Heart left ventricle (tissue), 16 donors: ENCODE results near the gene ZNF423. TPM values are rescaled to one million over a fixed set of nuclear protein-coding genes. Genes with fewer than 3 reads are reported as not detected.

Experiments used
- ATAC-seq, 4 donors: fragments of 200-7000 bp; cut with Tn5 transposase; one replicate each; pipeline ENCODE4 v1.9.1; 2020 to 2022; ENCODE audit warnings: moderate library complexity in 4 of 4, mild to moderate bottlenecking in 3 of 4, moderate number of reproducible peaks in 1 of 4
- DNase-seq, 5 donors: peaks; one replicate each; pipeline ENCODE4 v3.0.0-alpha.2; 2020
- H3K27ac ChIP-seq, 12 donors: fragments of 200-600 bp; sonication (generic) in 4 of 12; one replicate each; pipeline versions ENCODE4 v1.5.0 to v1.8.0; 2016 to 2022; ENCODE audit warnings: mild to moderate bottlenecking in 2 of 12
- H3K27me3 ChIP-seq, 9 donors: fragments of 200-600 bp; sonication (generic) in 2 of 9; one replicate each; pipeline versions ENCODE4 v1.5.1 to v1.8.0; 2016 to 2022; ENCODE audit warnings: mild to moderate bottlenecking in 3 of 9
- H3K36me3 ChIP-seq, 9 donors: fragments of 200-600 bp; sonication (generic) in 2 of 9; one replicate each; pipeline versions ENCODE4 v1.5.0 to v1.8.0; 2018 to 2022; ENCODE audit warnings: mild to moderate bottlenecking in 2 of 9
- H3K4me1 ChIP-seq, 12 donors: fragments of 200-600 bp; sonication (generic) in 4 of 12; one replicate each; pipeline versions ENCODE4 v1.5.0 to v1.8.0; 2016 to 2022; ENCODE audit warnings: mild to moderate bottlenecking in 3 of 12
- H3K4me3 ChIP-seq, 12 donors: fragments of 200-600 bp; sonication (generic) in 4 of 12; one replicate each; pipeline versions ENCODE4 v1.5.0 to v1.8.0; 2017 to 2022; ENCODE audit warnings: mild to moderate bottlenecking in 9 of 12, moderate library complexity in 4 of 12
- H3K9me3 ChIP-seq, 12 donors: fragments of 200-600 bp; sonication (generic) in 4 of 12; one replicate each; pipeline versions ENCODE4 v1.5.0 to v1.8.0; 2016 to 2022; ENCODE audit warnings: mild to moderate bottlenecking in 1 of 12
- POLR2A ChIP-seq, 2 donors: fragments of 450-650 bp; IDR thresholded peaks; one replicate each; pipeline ENCODE4 v1.6.1; 2017; ENCODE audit warnings: antibody characterized with exemption in 2 of 2, mild to moderate bottlenecking in 2 of 2, moderate library complexity in 2 of 2
- WGBS, 4 donors: extraction: QIAGEN DNeasy Blood & Tissue Kit in 2 of 4; methylation state at CpG; one replicate each; pipeline versions ENCODE4 v1.1.5 to v1.1.7; 2013 to 2018; 5-methylcytosine and 5-hydroxymethylcytosine counted together
- intact Hi-C, 10 donors: fragments of 100-400 bp; cut with DNase I; formaldehyde crosslinking; loops; one replicate each; pipeline versions ENCODE4 v1.11.1 to v1.14.2; 2022
- polyA plus RNA-seq, 2 donors: library from polyadenylated mRNA; stranded (reverse); fragments of 200-250 nt; gene quantifications; one replicate each; pipeline ENCODE4 v1.2.3, GENCODE V29; 2013
- total RNA-seq, 9 donors: library from RNA; depleted of rRNA in 2 of 9; stranded (reverse); fragments of >200 nt in 2 of 9; fragmentation: NEBNext Ultra II Directional in 3 of 9; extraction: Animal tissue kit (Norgen Biotek cat#: 25700) in 3 of 9; gene quantifications; one replicate each; pipeline versions ENCODE4 v1.1.0 to v1.2.4, GENCODE V29; 2016 to 2023
- TF ChIP-seq, protein P1 (sequence below), 12 donors: fragments of 200-600 bp; sonication (generic) in 4 of 12; IDR thresholded peaks; one replicate each; pipeline versions ENCODE4 v1.5.0 to v1.8.0; 2018 to 2022; ENCODE audit warnings: antibody characterized with exemption in 12 of 12, mild to moderate bottlenecking in 5 of 12
- donor health status: ischemic (EF 13 %, LVEDD 7.1; RV severe dilation, severe dysfunction).
- donor health status: healthy with polysubstance abuse.
- donor health status: DM: no; HTN: yes; CAD: no.
- donor health status: DM: no; HTN: no; CAD: no.
- donor health status: ischemic (EF 25% LVEDD 6.9; RV normal size, moderate dysfunction).
- donor health status: ischemic (EF 25% LVEDD 5.7; RV mildly dilated, moderate dysfunction).
- donor health status: healthy.
- donor health status: DM: yes; HTN: yes; CAD: no.
- donor health status: ischemic (EF 35%, LVEDD 5.7; RV mildly dilated, moderate dysfunction).
- donor health status: nonischemic (EF 11% LVEDD 7.7; RV severe dilation, severe dysfunction).
- donor health status: DM: yes; HTN: yes; CAD: no.
- donor health status: PGD.
- donor health status: ischemic (EF 29% LVEDD 5.4; RV normal size, mild dysfunction).
- donor health status: nonischemic (EF 23%, LVEDD 6.1; RV moderate dilation, normal function).

ZNF423 gene
- total and polyA plus RNA-seq, 11 donors = 1.8 to 10.4 (median 5.7) TPM

GRCh38 chr16:49594685-49595498, 261.0 kb downstream of the ZNF423 start:
- ATAC-seq (no peak), DNase-seq (no peak)
- Histone ChIP-seq H3K27me3 (peaks cover 0 to 2% (median 0%) of the 10 kb centered on the region in 9 donors), H3K36me3 (no peaks in the 10 kb centered on the region), H3K9me3 (no peaks in the 10 kb centered on the region), H3K4me1 (peaks cover 0 to 28% (median 11%) of the 10 kb centered on the region in 12 donors), H3K4me3 (no peak overlapping the region), H3K27ac (no peak overlapping the region)
- WGBS, 4 donors = 85 to 93% (median 89%) methylated on average over 12 of the region's 12 CpGs
- intact Hi-C loops = loop anchor here in 9 of 10 donors (5.0 to 10.0 kb wide), 10 partner anchors 38 to 262 kb away; partner anchors contain the start of gene ZNF423 (in 2 of the 9)
- TF ChIP-seq POLR2A (IDR thresholded peaks at IDR 0.05) = no peak
- TF ChIP-seq, protein P1, sequence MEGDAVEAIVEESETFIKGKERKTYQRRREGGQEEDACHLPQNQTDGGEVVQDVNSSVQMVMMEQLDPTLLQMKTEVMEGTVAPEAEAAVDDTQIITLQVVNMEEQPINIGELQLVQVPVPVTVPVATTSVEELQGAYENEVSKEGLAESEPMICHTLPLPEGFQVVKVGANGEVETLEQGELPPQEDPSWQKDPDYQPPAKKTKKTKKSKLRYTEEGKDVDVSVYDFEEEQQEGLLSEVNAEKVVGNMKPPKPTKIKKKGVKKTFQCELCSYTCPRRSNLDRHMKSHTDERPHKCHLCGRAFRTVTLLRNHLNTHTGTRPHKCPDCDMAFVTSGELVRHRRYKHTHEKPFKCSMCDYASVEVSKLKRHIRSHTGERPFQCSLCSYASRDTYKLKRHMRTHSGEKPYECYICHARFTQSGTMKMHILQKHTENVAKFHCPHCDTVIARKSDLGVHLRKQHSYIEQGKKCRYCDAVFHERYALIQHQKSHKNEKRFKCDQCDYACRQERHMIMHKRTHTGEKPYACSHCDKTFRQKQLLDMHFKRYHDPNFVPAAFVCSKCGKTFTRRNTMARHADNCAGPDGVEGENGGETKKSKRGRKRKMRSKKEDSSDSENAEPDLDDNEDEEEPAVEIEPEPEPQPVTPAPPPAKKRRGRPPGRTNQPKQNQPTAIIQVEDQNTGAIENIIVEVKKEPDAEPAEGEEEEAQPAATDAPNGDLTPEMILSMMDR (IDR thresholded peaks at IDR 0.05) = no peak

GRCh38 chr16:49594153-49594552, 261.8 kb downstream of the ZNF423 start:
- Histone ChIP-seq H3K4me3 (no peak overlapping the region), H3K9me3 (no peaks in the 10 kb centered on the region), H3K27ac (no peak overlapping the region), H3K27me3 (peaks cover 0 to 2% (median 0%) of the 10 kb centered on the region in 9 donors), H3K4me1 (peaks cover 0 to 28% (median 11%) of the 10 kb centered on the region in 12 donors), H3K36me3 (no peaks in the 10 kb centered on the region)
- ATAC-seq (no peak), DNase-seq (no peak)
- WGBS, 4 donors = 68 to 94% (median 73%) methylated on average over 2 of the region's 2 CpGs
- intact Hi-C loops = loop anchor here in 8 of 10 donors (5.0 to 10.0 kb wide), 7 partner anchors 37 to 261 kb away; partner anchors contain the start of gene ZNF423 (in 1 of the 8)
- TF ChIP-seq POLR2A (IDR thresholded peaks at IDR 0.05) = no peak
- TF ChIP-seq, protein P1 (IDR thresholded peaks at IDR 0.05) = no peak

DNA sequence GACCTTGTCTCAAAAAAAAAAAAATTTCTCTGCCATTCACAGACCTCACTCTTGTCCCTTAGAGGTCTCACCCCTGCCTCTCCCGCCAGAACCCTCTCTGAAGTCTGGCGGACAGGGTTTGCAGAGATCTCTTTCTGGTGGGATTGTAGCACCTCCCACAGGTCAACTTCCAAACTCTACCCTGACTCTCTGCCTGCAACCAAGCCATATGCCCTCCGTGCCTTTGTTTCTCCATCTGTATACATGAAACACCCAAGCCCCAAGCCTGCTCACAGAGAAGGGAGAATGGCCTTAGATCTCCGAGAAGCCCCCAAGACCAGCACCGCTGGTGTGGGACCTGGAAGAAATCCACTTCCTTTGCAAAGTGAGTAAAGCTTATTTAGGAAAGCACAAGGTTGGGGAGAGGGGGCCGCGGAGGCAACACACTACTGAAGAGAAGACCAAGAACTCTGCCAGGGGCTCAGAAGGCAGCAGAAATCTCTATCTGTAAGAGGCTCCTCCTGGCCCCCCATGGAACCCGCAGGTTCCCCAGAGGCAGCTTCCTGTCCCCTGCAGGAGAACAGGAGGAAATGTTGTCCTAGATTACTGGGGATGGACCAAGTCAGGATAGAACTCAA, 262.4 kb downstream of the ZNF423 start:
- WGBS, 4 donors = 76 to 84% (median 80%) methylated on average over 8 of the region's 8 CpGs
- no peak for ATAC-seq
- intact Hi-C loops = loop anchor here (2.0 to 10.0 kb wide), 8 partner anchors 36 to 261 kb away; partner anchors contain the start of gene ZNF423 (in 1 of the 10)
- Histone ChIP-seq H3K36me3 (no peaks in the 10 kb centered on the region), H3K27ac (no peak overlapping the region), H3K4me3 (no peak overlapping the region), H3K27me3 (peaks cover 0 to 2% (median 0%) of the 10 kb centered on the region in 9 donors), H3K4me1 (peaks cover 0 to 28% (median 11%) of the 10 kb centered on the region in 12 donors), H3K9me3 (no peaks in the 10 kb centered on the region)
- TF ChIP-seq, protein P1 (IDR thresholded peaks at IDR 0.05) = no peak
- no peak for TF ChIP-seq POLR2A (IDR thresholded peaks at IDR 0.05)
- DNase-seq = no peak
